ENCODE data around the gene PIGU.
A peak's percentile ranks its signal among the peaks of the same experiment; 100 is the strongest.
"Not testable (repeated sequence)": the region's sequence is repeated elsewhere in the genome, so short reads cannot be mapped to it uniquely, and the experiment has no call there.

PIGU gene

DNA sequence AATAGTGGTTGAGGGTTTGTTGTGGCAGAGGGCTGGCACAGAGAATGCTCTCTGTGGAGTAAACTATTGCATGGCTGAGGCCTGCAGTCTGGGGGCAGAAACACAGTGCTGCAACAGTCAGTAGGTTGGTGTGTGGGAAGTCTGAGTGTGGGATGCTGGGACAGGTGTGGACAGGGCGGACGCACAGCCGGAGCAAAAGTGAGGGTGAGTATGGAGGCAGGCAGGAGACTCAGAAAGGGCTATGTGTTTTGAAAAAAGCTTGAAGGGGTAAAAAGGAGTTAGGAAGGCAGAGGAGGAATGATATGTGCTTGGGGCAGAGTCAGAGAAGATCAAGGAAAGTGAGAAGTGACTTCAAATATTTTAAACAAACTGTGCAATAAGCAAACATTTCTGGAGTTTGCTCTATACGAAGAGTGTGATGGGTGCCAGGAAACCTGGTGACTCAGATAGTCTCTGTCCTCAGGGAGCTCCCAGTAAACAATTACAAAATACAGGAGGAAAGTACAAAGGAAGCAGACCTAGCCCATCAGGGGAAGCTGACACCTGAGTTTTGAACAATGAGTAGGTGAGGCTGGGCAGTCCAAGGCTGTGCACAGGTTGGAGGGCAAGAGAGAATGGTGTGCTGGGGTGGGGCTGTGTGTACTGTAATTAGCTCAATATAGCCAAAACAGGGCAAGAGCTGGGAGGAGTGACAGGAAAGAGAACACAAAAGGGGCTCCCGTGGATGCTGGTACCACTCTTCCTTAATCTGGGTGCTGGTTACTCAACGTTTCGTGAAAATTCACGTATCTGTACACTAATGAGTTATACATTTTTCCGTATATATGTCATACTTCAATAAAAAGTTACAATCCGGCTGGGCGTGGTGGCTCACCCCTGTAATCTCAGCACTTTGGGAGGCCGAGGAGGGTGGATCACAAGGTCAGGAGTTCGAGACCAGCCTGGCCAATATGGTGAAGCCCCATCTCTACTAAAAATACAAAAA lies 55.2 kb downstream of the PIGU start:
- DNase-seq: peak; percentile 43

DNA sequence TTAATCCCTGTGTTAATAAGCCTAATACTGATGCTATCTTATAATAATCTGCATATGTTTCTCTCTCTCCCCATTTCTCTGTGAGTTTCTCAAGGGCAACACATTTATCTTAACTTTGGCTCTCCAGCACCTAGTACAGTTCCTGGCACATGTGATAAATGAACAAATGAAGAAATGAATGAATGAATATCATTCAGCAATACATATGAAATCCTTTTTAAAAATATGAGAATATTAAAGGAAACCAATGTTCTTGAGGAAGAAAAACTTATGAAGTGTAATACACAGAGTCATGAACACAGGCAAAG lies 55.9 kb downstream of the PIGU start:
- no peak for DNase-seq

DNA sequence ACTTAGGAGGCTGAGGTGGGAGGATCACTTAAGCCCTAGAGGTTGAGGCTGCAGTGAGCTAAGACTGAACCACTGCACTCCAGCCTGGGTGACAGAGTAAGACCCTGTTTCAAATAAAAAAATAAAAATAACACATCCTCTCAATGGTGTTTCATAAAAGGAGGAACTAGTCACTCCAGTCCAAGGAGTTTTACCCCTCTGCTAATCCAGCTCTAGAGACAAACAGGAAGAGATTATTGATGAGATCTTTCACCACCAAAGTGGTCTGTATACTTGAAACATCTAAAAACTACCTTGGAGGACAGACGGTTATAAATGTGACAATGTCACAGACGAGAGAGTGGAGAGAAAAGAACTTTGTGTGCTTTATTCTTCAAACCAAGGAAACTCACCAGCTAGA lies 58.2 kb downstream of the PIGU start:
- DNase-seq: no peak

DNA sequence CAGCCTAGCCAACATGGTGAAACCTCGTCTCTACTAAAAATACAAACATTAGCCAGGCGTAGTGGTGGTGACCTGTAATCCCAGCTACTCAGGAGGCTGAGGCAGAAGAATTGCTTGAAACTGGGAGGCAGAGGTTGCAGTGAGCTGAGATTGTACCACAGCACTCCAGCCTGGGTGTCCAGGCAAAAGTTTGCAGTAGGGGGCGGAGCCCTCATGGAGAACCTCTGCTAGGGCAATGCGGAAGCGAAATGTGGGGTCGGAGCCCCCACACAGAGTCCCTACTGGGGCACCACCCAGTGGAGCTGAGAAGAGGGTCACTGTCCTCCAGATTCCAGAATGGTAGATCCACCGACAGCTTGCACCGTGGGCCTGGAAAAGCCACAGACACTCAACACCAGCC lies 60.0 kb downstream of the PIGU start:
- not testable (repeated sequence) for DNase-seq

DNA sequence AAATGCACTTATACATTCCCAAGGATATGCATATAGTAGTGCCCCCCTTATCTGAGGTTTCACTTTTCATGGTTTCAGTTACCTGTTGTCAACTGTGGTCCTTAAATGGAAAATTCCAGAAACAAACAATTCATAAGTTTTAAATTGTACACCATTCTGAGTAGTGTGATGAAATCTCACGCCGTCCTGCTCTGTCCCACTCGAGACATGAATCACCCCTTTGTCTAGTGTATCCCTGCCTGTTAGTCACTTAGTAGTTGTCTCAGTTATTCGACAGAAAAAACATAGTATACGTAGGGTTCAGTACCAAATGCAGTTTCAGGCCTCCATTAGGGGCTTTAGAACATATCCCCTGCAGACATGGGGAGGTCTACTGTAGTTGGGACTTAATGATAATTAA lies 61.4 kb downstream of the PIGU start:
- no peak for DNase-seq

DNA sequence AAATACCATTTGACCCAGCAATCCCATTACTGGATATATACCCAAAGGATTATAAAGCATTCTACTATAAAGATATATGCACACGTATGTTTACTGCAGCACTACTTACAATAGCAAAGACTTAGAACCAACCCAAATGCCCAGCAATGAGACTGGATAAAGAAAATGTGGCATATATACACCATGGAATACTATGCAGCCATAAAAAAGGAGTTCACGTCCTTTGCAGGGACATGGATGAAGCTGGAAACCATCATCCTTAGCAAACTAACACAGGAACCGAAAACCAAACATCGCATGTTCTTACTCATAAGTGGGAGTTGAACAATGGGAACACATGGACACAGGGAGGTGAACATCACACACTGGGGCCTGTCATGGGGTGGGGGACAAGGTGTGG lies 64.9 kb downstream of the PIGU start:
- not testable (repeated sequence) for DNase-seq

DNA sequence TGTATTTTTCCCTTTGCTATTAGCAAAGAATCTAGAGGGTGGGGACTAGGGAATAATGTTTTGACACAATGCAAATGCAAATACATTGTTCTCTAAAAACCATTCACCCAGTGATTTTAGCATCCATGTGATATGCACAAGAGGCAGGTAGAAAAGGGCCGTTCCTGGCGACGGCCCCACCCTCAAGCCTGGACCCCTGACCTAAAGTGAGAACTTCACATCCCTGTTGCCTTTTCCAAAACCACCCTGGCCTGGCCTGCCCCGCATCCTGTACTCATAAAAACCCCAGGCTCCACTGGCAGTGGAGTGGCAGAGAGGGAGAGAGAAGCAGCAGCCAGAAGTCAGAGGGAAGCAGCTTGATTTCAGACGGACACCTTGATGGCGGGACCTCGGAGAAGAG lies 69.8 kb downstream of the PIGU start:
- no peak for DNase-seq

DNA sequence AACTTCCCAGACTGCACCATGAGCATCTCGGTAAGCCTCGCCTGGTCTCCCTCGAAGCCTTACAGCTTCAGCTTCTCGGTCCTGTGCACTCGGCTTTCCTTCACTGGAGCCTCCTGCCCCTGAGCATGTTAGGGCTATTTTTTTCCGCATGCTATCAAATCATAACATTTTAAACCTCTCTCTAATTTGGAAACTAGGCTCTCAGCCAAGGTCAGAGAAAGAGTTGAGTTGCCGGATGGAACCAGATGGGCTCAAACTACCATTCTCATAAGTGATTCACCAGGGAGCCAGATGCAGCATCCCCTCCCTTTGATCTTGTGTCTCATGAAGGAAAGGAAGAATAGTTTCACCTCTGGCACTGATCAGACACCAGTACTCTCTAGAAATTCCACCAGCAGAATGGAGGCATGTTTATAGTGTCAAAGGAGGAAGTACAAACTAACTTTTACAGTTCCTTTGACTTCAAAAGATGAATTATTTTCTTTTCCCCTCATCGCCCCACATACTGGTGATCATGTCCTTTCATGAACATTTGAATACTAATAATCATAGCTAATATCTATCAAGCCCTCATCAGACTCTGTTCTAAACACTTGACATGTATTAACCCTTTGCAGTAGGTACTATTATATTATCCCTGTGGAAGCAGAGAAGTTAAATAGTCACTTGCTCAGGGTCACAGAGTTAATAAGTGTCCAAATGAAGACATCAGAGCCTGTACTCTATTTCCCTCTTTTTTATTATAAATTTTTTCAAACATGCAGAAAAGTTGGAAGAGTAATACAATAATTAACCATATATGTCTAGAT lies 71.7 kb downstream of the PIGU start:
- peak; percentile 51 for DNase-seq

DNA sequence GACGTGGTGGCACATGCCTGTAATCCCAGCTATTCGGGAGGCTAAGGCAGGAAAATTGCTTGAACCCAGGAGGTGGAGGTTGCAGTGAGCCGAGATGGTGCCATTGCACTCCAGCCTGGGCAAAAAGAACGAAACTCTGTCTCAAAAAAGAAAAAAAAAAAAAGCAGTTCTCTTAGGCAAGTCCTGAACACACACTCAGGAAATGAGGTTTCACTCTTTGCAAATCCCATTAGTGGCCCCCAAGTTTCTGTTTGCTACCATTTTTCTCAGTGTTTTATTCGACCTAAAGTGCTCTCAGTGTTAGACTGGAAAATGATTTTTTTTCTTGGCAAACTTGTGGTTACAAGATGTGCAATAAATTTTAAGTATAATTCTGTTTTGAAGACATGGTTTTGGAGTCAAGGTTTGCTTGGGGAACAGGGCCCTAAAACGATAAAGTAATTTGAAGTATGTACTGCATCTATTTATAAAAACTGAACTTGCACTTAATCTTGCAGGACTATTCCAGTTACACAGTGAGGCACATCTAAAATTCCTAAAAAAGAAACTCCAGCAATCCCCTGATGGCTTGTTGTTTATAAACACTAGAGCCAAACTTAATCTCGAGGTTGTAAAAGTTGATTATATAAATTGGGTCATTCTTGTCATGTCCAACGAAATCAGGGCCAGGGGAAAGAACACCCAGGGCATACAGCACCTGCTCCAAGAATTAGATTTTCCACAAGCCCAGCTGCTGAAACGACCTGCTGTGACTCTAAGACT lies 75.8 kb downstream of the PIGU start:
- no peak for DNase-seq

DNA sequence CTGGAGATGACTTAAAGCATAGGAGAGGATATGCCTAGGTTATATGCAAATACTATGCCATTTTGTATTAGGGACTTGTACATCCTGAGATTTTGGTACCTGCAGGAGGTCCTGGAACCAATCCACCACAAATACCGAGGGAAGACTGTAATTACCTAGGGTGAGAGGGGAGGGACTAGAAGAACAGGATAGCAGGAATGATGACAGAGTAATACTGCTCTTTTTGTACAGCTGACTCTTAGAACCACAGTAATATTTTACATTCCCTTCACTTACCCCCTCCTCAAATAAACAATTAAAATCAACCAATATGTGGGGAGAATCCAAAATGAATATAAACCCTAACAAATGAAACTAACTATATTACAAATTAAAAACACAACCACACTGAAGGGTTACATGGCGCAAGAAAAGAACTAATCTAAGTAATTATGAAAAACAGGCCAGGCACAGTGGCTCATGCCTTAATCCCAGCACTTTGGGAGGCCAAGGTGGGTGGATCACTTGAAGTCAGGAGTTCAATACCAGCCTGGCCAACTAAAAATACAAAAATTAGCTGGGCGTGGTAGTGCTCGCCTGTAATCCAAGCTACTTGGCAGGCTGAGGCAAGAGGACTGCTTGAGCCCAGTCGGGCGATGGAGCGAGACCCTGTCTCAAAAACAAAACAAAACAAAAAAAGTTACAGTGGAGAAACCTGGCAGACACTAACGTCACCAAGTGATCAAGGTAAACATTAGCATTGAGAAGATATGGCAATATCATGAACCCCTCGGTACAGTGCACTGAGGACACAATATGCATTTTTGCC lies 81.3 kb downstream of the PIGU start:
- no peak for DNase-seq

DNA sequence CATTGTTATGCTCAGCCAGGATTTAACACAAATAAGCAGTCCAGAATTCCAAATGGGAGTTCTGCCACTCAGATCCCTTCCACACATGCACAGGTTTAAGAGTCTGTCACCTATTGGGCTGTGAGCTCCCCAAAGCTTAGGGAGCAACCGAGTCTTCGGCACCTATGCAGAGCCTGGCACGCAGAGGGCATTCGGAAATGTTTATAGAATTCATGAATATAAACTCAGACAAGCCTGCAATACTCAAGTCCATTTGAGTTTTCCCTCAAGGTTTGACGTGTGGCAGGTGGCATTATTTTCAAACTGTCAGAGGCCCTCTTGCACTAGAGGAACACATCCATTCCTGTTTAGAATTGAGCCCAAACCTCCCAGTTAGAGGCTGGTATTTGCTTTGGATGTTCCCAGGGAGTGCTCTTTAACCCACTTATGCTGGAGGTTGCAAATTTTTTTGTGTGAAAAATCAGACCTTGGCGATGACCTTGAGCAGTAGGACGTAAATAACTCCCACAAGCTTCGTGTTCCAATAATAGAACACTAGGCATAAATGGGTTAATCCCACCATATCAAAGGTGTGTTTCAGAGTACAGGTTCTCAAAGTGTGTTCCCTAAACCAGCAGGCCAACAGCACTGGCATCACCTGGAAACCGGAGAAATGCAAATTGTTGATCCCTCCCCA lies 90.3 kb downstream of the PIGU start:
- no peak for DNase-seq

DNA sequence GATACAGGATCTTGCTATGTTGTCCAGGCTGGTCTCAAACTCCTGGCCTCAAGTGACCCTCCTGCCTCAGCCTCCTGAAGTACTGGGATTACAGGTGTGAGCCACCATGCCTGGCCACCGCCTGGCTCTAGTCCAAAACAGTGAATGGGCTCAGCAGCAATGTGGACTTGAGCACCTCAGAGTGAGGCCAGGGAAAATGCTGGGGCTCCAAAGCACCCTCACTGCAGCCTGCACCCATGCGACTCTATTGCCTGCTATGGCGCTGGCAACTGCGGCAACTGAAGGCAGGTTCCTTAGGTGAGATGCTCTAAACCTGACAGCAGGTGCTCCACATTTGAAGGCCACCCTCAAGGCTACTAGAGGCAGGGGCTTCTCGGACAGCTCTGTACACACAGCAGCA lies 91.9 kb downstream of the PIGU start:
- no peak for DNase-seq

DNA sequence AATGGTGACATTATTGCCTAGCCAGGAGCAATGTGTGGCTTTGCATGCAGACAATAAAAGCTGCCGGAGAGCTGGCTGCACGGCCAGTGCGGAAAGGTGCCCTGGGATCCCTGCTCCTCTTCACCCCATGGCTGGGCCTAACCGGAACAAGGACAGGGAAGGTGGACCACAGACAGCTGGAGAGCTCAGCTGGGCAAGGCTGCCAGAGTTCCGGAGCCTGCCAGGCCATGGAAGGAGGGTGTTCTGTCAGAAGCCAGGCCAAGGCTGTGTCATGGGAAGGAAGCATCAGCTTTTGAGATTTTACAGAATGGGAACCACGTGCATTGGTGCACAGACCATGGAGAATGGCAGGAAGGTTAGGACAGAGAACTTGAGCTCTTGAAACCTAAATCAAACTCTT lies 93.3 kb downstream of the PIGU start:
- no peak for DNase-seq

DNA sequence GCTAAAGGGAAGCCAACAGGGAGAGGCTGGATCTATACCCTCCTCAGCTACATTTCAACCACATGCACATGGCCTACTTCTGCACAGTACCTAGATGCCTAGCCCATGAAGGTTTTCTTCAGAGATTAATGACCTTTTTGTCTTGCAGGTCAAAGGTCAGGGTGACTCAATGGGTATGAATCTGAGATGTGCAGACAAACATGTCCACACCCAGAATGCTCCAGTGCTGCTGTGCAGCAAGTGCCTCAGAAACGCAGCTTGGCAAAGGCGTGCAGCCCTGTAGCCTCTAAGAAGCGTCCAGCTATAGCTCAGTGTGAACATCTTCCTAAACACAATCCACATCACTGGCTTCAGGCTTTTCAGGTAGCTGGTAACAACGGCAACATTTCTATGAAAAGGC lies 94.0 kb downstream of the PIGU start:
- DNase-seq: peak; percentile 54

DNA sequence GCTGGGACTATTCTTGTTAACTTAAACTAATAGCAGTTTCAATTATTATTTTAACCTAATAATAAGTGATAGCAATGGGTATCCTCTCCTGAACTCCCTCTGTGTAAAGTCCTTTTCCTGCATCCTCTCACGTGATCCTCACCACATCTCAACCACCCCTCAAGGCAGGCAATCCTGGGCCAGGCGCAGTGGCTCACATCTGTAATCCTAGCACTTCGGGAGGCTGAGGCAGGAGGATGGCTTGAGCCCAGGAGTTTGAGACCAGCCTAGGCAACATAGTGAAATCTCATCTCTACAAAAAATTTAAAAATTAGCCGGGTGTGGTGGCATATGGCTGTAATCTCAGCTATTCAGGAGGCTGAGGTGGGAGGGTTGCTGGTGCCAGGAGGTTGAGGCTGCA lies 94.7 kb downstream of the PIGU start:
- DNase-seq: no peak

DNA sequence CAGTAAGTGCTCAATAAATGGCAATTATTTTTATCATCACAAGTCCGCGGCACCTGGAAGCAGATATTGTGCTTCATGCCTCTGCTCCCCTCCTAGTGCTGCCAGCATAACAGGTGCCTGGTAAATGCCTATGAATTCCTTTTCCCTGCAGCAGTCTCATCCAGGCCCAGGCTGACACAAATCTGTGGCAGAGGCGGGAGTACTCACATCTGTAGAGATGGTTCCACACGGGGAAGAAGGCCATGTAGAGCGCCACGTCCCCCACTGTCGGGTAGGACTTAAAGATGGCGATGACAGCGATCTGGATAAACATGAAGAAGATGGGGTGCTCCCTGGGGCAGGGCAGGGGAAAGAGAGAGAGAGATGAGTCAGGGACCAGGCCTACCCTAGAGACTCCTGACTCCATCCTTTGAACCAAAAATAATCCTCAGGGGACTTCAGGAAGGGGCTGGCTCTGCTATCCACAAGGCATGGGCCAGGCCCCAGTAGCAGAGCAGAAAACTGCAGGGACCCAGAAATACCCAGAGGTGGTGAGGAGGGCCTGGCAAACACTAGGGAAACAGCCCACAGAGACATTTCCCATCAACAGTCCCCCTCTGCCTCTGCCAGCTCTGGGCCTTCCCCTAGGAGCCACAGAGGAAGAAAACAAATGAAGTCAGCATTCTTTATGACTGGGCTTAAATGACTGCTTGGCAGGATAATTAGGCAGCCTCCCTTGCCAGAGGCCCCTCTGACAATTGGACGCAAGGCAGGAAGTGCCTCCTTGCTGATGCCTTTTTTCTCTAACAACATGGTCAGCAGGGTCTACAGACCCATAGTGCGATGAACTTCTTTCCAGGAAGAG lies 95.3 kb downstream of the PIGU start:
- DNase-seq: peak; percentile 77

DNA sequence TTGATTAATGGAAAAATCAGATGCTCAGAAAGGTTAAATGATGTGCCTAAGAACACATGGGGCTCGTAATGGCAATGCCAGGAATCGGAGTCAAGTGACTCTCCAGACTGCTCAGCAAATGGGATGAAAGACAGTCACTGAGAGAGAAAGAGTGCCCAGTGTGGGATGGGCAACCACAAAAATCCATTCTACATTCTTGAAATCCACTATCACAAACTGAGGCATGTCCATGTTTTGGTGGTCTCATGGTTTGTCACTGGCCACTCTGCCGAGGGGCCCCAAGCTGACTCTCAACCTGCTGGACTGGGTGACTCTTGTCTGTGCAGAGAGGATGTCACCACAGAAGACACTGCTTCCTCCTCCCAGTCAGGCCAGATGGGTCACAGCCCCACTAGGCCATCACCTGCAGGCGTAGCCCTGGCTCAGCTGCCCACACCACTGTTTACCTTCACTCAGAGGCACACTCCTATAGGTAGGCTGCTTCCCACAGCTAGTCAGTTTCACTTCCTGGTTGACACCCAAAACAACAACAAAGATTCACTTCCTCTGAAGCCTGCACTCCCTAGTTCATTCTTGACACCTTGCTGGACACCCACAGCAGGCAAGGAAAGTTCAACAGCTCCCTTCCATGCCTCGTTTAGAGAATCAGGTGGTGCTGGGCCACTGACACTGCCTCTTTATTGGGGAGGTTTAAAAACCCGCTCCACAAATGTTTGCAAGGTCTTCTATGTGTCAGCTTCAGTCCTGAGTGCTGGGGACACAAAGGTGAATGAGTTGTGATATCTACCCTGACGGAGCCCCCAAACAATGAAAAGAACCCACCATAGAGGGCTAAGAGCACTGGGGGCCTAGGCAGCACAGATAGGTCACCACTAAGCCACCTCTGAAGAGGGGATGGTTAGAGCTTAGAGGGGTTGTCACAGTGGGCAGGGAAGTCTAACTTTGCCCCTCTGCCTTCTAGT lies 96.6 kb downstream of the PIGU start:
- DNase-seq: peak; percentile 65

DNA sequence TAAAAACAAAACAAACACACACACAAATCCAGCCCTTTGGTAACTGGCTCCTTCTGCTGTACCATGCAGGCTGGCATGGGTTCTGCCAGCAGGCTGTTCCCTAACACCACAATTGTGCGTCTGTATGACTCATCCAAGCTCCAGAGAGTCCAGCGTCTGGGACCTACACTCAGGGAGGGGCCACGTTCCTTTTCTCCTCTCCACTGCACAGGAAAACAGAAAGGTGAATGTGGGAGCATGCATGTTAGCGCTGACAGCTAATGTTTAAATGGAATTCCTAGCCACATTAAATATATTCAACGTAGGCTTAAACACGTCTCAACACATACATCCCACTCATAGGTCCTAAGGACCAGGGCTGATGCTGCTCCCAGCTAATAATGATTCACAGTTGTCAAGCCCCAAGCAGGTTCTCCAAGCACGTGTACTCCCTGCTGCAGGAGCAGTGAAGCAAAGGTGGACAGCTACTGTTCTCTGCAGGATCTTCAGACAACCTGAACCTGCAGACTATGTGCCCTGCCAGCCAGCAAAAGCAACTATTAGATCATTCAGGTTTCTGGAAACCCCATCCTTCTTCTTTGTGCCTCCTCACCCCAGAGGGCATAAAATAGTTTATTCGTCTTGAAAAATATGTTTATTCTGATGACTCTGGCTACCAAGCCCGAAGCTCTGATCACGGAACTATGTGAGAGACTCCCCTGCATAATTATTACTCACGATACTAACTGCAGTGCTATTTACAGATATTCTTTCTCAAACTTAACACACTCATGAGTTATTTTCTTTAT lies 97.5 kb downstream of the PIGU start:
- DNase-seq: peak; percentile 80

DNA sequence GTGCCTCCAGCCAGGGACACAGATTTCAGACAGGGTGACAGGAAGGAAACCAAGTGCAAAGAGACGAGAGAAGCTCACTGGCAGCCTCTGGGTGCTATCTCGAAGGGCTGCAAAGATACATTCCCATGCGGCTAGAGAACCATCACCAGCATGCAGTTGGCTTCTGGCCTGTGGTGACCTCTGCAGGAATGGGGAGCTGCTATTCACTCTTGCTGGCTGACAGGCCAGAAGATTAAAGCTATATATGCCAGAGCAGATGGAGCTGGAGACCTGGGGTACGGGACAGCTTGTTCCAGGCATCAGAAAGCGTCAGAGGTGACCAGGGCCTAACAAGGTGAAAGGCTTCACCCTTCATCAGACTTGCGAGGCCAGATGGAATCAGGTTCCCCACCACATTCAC lies 98.4 kb downstream of the PIGU start:
- DNase-seq: no peak
